Measurements from ENCODE around the gene PCDHB6. TPM values are rescaled to one million over a fixed set of nuclear protein-coding genes. Genes with fewer than 3 reads are reported as not detected.
A peak's percentile ranks its signal among the peaks of the same experiment; 100 is the strongest.
"Not testable (repeated sequence)": the region's sequence is repeated elsewhere in the genome, so short reads cannot be mapped to it uniquely, and the experiment has no call there.

Gene PCDHB6
- total RNA-seq, 1 experiment from 2014 or later = not detected

GRCh38 chr5:141199359-141200235 is 49.7 kb downstream of the PCDHB6 start, which contains the start of gene PCDHB11:
Gene PCDHB11 (plus strand): TSS chr5:141199627. CDS start chr5:141199775, 148 bp downstream.
- no peak within 1 kb of the TSS for H3K27ac ChIP-seq (ENCODE audit: insufficient read length, low read depth, low read length)
- H3K79me2 ChIP-seq (ENCODE audit: insufficient read depth, low read length) = no peaks in the 10 kb centered on the region
- no peak within 1 kb of the TSS for H3K4ac ChIP-seq (ENCODE audit: low read depth, low read length)
- H3K23ac ChIP-seq (ENCODE audit: insufficient read length, low read depth, low read length) = no peak within 1 kb of the TSS
- peaks cover 0 to 7% of the 10 kb centered on the region in 2 experiments; a peak in 1 of 4 replicates for H3K4me1 Mint-ChIP-seq
- H4K91ac ChIP-seq (ENCODE audit: insufficient read length, low read depth, low read length) = no peak within 1 kb of the TSS
- no CpG with 5 or more reads among the region's 21 CpGs for WGBS (ENCODE audit: extremely low coverage, insufficient read length, low lambda C conversion rate)
- peaks cover 2% of the 10 kb centered on the region; the same call in 1 of the 2 replicates for H3K27me3 Mint-ChIP-seq (ENCODE audit: low read depth)
- H3K79me1 ChIP-seq (ENCODE audit: insufficient read depth, low read depth, low read length, poor library complexity, severe bottlenecking) = no peaks in the 10 kb centered on the region
- no peak within 1 kb of the TSS for H4K5ac ChIP-seq (ENCODE audit: insufficient read length, low read depth, low read length)
- H3K18ac ChIP-seq (ENCODE audit: insufficient read length, low read depth, low read length) = no peak within 1 kb of the TSS
- H3K23me2 ChIP-seq (ENCODE audit: insufficient read length, low read depth, low read length, poor library complexity, severe bottlenecking) = no peaks in the 10 kb centered on the region
- peaks cover 7 to 23% (median 8%) of the 10 kb centered on the region in 3 experiments; a peak in 6 of 7 replicates for H3K36me3 Mint-ChIP-seq (ENCODE audit: insufficient read depth in 1 of 3, low read depth in 3 of 3)
- no peaks in the 10 kb centered on the region for H3K4me1 ChIP-seq (ENCODE audit: insufficient read depth, low read length)
- no peak for DNase-seq
- H2BK15ac ChIP-seq (ENCODE audit: low read depth, low read length) = no peak within 1 kb of the TSS
- H3K27ac Mint-ChIP-seq = peak within 1 kb of the TSS in 1 of 3 experiments; percentile 90; a peak in 2 of 7 replicates
- peaks cover 31 to 36% of the 10 kb centered on the region in 2 experiments for H3K9me3 Mint-ChIP-seq
- no peaks in the 10 kb centered on the region for H3K9me3 ChIP-seq (ENCODE audit: control insufficient read depth, low read depth, low read length)
- no peak within 1 kb of the TSS for H2AK5ac ChIP-seq (ENCODE audit: insufficient read length, low read length)
- no peak within 1 kb of the TSS for H3K56ac ChIP-seq (ENCODE audit: insufficient read length, low read depth, low read length)
- no peak within 1 kb of the TSS for H2BK120ac ChIP-seq (ENCODE audit: low read depth, low read length, poor library complexity, severe bottlenecking)
- no peaks in the 10 kb centered on the region for H4K20me1 ChIP-seq (ENCODE audit: control insufficient read depth, insufficient read depth, insufficient read length)
- H2BK20ac ChIP-seq (ENCODE audit: low read depth, low read length, poor library complexity, severe bottlenecking) = no peak within 1 kb of the TSS
- no peak within 1 kb of the TSS for H3T11ph ChIP-seq (ENCODE audit: low read length)
- no peak within 1 kb of the TSS for H3K9ac ChIP-seq (ENCODE audit: extremely low read depth, insufficient read length, low read length)
- H4K8ac ChIP-seq (replicated peaks; ENCODE audit: insufficient read length, low read depth, low read length) = no peak within 1 kb of the TSS
- H2AFZ ChIP-seq (ENCODE audit: low read length) = peak within 1 kb of the TSS; percentile 7
- H3K4me2 ChIP-seq (ENCODE audit: insufficient read depth, insufficient read length, low read length) = no peak within 1 kb of the TSS
- TF ChIP-seq, protein P1, sequence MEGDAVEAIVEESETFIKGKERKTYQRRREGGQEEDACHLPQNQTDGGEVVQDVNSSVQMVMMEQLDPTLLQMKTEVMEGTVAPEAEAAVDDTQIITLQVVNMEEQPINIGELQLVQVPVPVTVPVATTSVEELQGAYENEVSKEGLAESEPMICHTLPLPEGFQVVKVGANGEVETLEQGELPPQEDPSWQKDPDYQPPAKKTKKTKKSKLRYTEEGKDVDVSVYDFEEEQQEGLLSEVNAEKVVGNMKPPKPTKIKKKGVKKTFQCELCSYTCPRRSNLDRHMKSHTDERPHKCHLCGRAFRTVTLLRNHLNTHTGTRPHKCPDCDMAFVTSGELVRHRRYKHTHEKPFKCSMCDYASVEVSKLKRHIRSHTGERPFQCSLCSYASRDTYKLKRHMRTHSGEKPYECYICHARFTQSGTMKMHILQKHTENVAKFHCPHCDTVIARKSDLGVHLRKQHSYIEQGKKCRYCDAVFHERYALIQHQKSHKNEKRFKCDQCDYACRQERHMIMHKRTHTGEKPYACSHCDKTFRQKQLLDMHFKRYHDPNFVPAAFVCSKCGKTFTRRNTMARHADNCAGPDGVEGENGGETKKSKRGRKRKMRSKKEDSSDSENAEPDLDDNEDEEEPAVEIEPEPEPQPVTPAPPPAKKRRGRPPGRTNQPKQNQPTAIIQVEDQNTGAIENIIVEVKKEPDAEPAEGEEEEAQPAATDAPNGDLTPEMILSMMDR (conservative IDR thresholded peaks at IDR 0.05) = peak; percentile 79
- no peaks in the 10 kb centered on the region for H3K27me3 ChIP-seq (ENCODE audit: insufficient read depth, low read length)
- H2BK12ac ChIP-seq (ENCODE audit: insufficient read length, low read depth, low read length) = no peak within 1 kb of the TSS
- no peak within 1 kb of the TSS for H3K14ac ChIP-seq (ENCODE audit: insufficient read depth, low read length)
- peak within 1 kb of the TSS; percentile 49 to 64; a peak in 3 of 5 replicates for H3K4me3 Mint-ChIP-seq
- H2BK5ac ChIP-seq (ENCODE audit: insufficient read length, low read length) = no peak within 1 kb of the TSS

- DNase-seq; H2AFZ ChIP-seq (ENCODE audit: low read length); H2BK5ac ChIP-seq (ENCODE audit: insufficient read length, low read length); H3K27ac ChIP-seq (ENCODE audit: insufficient read length, low read depth, low read length); H4K20me1 ChIP-seq (ENCODE audit: control insufficient read depth, insufficient read depth, insufficient read length); H4K8ac ChIP-seq (replicated peaks; ENCODE audit: insufficient read length, low read depth, low read length); H3T11ph ChIP-seq (ENCODE audit: low read length); H2BK12ac ChIP-seq (ENCODE audit: insufficient read length, low read depth, low read length); H2BK15ac ChIP-seq (ENCODE audit: low read depth, low read length); H3K9me3 ChIP-seq (ENCODE audit: control insufficient read depth, low read depth, low read length); H3K4me2 ChIP-seq (ENCODE audit: insufficient read depth, insufficient read length, low read length); H4K91ac ChIP-seq (ENCODE audit: insufficient read length, low read depth, low read length); H3K27me3 Mint-ChIP-seq (ENCODE audit: low read depth); H3K23me2 ChIP-seq (ENCODE audit: insufficient read length, low read depth, low read length, poor library complexity, severe bottlenecking); H3K9ac ChIP-seq (ENCODE audit: extremely low read depth, insufficient read length, low read length); H3K79me1 ChIP-seq (ENCODE audit: insufficient read depth, low read depth, low read length, poor library complexity, severe bottlenecking); H3K14ac ChIP-seq (ENCODE audit: insufficient read depth, low read length); H3K79me2 ChIP-seq (ENCODE audit: insufficient read depth, low read length); H3K27me3 ChIP-seq (ENCODE audit: insufficient read depth, low read length); H2BK20ac ChIP-seq (ENCODE audit: low read depth, low read length, poor library complexity, severe bottlenecking); H3K27ac Mint-ChIP-seq; H3K4me3 Mint-ChIP-seq; H3K4me1 Mint-ChIP-seq; H2BK120ac ChIP-seq (ENCODE audit: low read depth, low read length, poor library complexity, severe bottlenecking); H3K4ac ChIP-seq (ENCODE audit: low read depth, low read length); H4K5ac ChIP-seq (ENCODE audit: insufficient read length, low read depth, low read length); H3K18ac ChIP-seq (ENCODE audit: insufficient read length, low read depth, low read length); H3K23ac ChIP-seq (ENCODE audit: insufficient read length, low read depth, low read length); H3K56ac ChIP-seq (ENCODE audit: insufficient read length, low read depth, low read length); H3K4me1 ChIP-seq (ENCODE audit: insufficient read depth, low read length); H2AK5ac ChIP-seq (ENCODE audit: insufficient read length, low read length): not testable (repeated sequence)
- WGBS (ENCODE audit: extremely low coverage, insufficient read length, low lambda C conversion rate) = no CpG with 5 or more reads among the region's 38 CpGs
- Mint-ChIP-seq H3K9me3 (peaks cover 26 to 31% of the 10 kb centered on the region in 2 experiments), H3K36me3 (ENCODE audit: insufficient read depth in 1 of 3, low read depth in 3 of 3) (peaks cover 7 to 21% (median 7%) of the 10 kb centered on the region in 3 experiments; a peak in 6 of 7 replicates)
Measured at GRCh38 chr5:141201126-141201525, 51.3 kb downstream of the PCDHB6 start.

Measured in H9 (cell line).